ENCODE measurements around the gene DLL1. TPM values are rescaled to one million over a fixed set of nuclear protein-coding genes. Genes with fewer than 3 reads are reported as not detected.

The DLL1 gene
- total and polyA plus RNA-seq, 9 of the 15 experiments (the other 6 are each of a cell fraction or from before 2014, with no cell fraction given): not detected

DNA sequence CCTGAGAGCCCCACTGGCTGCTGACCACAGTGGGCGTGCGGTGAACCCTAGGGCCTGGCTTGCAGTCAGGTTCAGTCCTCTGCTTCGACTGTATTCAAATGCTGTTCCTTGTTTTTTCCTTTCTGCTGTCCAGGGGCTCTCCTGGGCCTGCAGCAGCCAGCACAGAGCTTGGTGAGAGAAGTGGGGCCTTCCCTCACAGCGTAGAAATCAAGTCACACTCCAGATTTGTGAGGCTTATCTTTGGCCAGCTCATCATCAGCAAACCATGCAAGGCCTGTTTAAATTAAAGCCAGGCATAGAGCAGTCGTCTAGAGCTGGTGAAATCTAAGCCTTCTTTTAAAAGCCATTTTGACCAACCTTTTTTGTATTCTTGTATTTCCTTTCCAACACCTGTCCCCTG lies 24.1 kb upstream of the DLL1 start:
- no peak overlapping the region for H3K4me3 ChIP-seq
- BruUV-seq (replicated peaks): no TSS peak
- no peak for ATAC-seq
- no peak overlapping the region for H3K27ac ChIP-seq (ENCODE audit: extremely low read depth, low read depth, low read length)
- peaks cover 45% of the 10 kb centered on the region for H3K79me2 ChIP-seq (ENCODE audit: control insufficient read depth, insufficient read depth, low read length)
- H3K27me3 ChIP-seq (ENCODE audit: control insufficient read depth in 2 of 2, insufficient read depth in 2 of 2, low read length in 2 of 2): no peaks in the 10 kb centered on the region
- H3K4me2 ChIP-seq (ENCODE audit: insufficient read depth, low read length): no peak overlapping the region
- no peaks in the 10 kb centered on the region for H3K4me1 ChIP-seq (replicated peaks in 1 of 2; ENCODE audit: control insufficient read depth in 2 of 2, insufficient read depth in 2 of 2, low read length in 2 of 2)
- peaks cover 31% of the 10 kb centered on the region; the same call in 2 of the 3 replicates for H3K36me3 ChIP-seq (ENCODE audit: control insufficient read depth, insufficient read depth, low read length)
- no peak overlapping the region for H2AFZ ChIP-seq (ENCODE audit: low read depth, low read length)
- TF ChIP-seq TAF7 (tag; IDR thresholded peaks at IDR 0.05): no peak
- no peak for FAIRE-seq
- POLR2A ChIA-PET: no interaction called here
- intact Hi-C loops (cut with micrococcal nuclease) (no loop called here), in situ Hi-C loops (cut with MboI) (no loop called here)
- H3K9me3 ChIP-seq (replicated peaks; ENCODE audit: control insufficient read depth, insufficient read depth, low read depth, low read length): no peaks in the 10 kb centered on the region
- peaks cover 14% of the 10 kb centered on the region for H4K20me1 ChIP-seq (replicated peaks; ENCODE audit: control insufficient read depth, insufficient read depth, low read length)
- peaks cover 2% of the 10 kb centered on the region for H3K9me1 ChIP-seq (ENCODE audit: control insufficient read depth, insufficient read depth, low read length)
- WGBS (ENCODE audit: insufficient coverage, low coverage, missing lambda C conversion rate): 87% methylated on average over 5 of the region's 5 CpGs
- CTCF ChIA-PET (ENCODE audit: low intra/inter-chr PET ratio): no interaction called here
- no peak overlapping the region; a peak in 1 of 4 replicates for H3K9ac ChIP-seq (ENCODE audit: insufficient read depth in 1 of 2, low read depth in 2 of 2, low read length in 2 of 2)
- DNase-seq (ENCODE audit: extremely low read depth in 1 of 4, low spot score in 3 of 4): no peak

DNA sequence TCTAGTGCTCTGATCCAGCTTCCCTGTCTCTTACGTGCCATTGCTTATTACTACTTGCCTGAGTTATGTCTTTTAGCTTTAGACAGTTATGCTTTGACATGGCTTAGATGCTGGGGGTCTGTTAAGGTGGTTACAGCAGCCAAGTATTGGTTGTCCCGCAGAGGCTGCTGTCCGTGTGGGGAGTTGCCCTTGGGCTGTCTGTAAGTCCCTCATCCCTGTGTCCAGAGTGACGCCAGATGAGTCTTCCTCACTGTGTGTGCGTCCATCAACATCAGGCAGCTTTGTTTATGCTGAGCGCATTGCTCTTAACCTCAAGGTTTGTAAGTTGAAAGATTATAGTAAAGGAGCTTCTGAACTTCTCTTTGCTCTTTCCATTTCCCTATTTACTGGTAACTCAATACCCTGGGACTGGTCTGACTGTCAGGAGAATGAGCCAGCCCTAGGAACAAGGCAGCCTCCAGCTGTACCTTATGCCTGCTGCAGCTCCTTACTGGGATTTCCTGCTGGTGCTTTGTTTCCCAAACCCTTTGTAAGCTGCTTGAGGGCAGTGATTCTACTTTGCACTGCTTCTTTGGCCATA lies 22.9 kb upstream of the DLL1 start:
- Histone ChIP-seq H2AFZ (ENCODE audit: low read depth, low read length) (no peak overlapping the region), H3K9me1 (ENCODE audit: control insufficient read depth, insufficient read depth, low read length) (peaks cover 2% of the 10 kb centered on the region), H3K9me3 (replicated peaks; ENCODE audit: control insufficient read depth, insufficient read depth, low read depth, low read length) (no peaks in the 10 kb centered on the region), H4K20me1 (replicated peaks; ENCODE audit: control insufficient read depth, insufficient read depth, low read length) (peaks cover 14% of the 10 kb centered on the region), H3K36me3 (ENCODE audit: control insufficient read depth, insufficient read depth, low read length) (peaks cover 28% of the 10 kb centered on the region; the same call in 2 of the 3 replicates), H3K27ac (ENCODE audit: extremely low read depth, low read depth, low read length) (no peak overlapping the region), H3K4me2 (ENCODE audit: insufficient read depth, low read length) (no peak overlapping the region), H3K79me2 (ENCODE audit: control insufficient read depth, insufficient read depth, low read length) (peaks cover 57% of the 10 kb centered on the region), H3K4me1 (replicated peaks in 1 of 2; ENCODE audit: control insufficient read depth in 2 of 2, insufficient read depth in 2 of 2, low read length in 2 of 2) (0 out of 5 replicates have a peak, but pooled peaks cover 0 to under 1% of the 10 kb centered on the region in 2 experiments), H3K4me3 (no peak overlapping the region), H3K27me3 (ENCODE audit: control insufficient read depth in 2 of 2, insufficient read depth in 2 of 2, low read length in 2 of 2) (no peaks in the 10 kb centered on the region), H3K9ac (ENCODE audit: insufficient read depth in 1 of 2, low read depth in 2 of 2, low read length in 2 of 2) (no peak overlapping the region)
- in situ Hi-C loops (cut with MboI): no loop called here
- intact Hi-C loops (cut with micrococcal nuclease): no loop called here
- no TSS peak for BruUV-seq (replicated peaks)
- POLR2A ChIA-PET: interaction anchor here (0.6 to 1.2 kb wide), 2 partner anchors 17 to 20 kb away, joined by 3 to 4 read pairs; no protein-coding TSS in a partner anchor
- no peak for FAIRE-seq
- peak; percentile 17; the same call in 2 of the 3 replicates for ATAC-seq
- DNase-seq (ENCODE audit: extremely low read depth in 1 of 4, low spot score in 3 of 4): no peak
- CTCF ChIA-PET (ENCODE audit: low intra/inter-chr PET ratio): no interaction called here
- WGBS (ENCODE audit: insufficient coverage, low coverage, missing lambda C conversion rate): 90% methylated on average over 6 of the region's 6 CpGs
- TF ChIP-seq ZNF12 (CRISPR knock-in tag; IDR thresholded peaks at IDR 0.05) (no peak), ZNF253 (CRISPR knock-in tag; conservative IDR thresholded peaks at IDR 0.05) (no peak), FOS (IDR thresholded peaks at IDR 0.05; ENCODE audit: extremely low read depth, insufficient read length) (no peak), DIDO1 (tag; IDR thresholded peaks at IDR 0.05; ENCODE audit: low read depth) (no peak), SAFB2 (IDR thresholded peaks at IDR 0.05; ENCODE audit: borderline replicate concordance, low read depth, low read length, severe bottlenecking) (no peak)
- TF ChIP-seq, protein P1, sequence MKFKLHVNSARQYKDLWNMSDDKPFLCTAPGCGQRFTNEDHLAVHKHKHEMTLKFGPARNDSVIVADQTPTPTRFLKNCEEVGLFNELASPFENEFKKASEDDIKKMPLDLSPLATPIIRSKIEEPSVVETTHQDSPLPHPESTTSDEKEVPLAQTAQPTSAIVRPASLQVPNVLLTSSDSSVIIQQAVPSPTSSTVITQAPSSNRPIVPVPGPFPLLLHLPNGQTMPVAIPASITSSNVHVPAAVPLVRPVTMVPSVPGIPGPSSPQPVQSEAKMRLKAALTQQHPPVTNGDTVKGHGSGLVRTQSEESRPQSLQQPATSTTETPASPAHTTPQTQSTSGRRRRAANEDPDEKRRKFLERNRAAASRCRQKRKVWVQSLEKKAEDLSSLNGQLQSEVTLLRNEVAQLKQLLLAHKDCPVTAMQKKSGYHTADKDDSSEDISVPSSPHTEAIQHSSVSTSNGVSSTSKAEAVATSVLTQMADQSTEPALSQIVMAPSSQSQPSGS (CRISPR knock-in tag; IDR thresholded peaks at IDR 0.05): no peak
- TF ChIP-seq, protein P2, sequence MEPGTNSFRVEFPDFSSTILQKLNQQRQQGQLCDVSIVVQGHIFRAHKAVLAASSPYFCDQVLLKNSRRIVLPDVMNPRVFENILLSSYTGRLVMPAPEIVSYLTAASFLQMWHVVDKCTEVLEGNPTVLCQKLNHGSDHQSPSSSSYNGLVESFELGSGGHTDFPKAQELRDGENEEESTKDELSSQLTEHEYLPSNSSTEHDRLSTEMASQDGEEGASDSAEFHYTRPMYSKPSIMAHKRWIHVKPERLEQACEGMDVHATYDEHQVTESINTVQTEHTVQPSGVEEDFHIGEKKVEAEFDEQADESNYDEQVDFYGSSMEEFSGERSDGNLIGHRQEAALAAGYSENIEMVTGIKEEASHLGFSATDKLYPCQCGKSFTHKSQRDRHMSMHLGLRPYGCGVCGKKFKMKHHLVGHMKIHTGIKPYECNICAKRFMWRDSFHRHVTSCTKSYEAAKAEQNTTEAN (CRISPR knock-in tag; IDR thresholded peaks at IDR 0.05): no peak
- TF ChIP-seq, protein P3, sequence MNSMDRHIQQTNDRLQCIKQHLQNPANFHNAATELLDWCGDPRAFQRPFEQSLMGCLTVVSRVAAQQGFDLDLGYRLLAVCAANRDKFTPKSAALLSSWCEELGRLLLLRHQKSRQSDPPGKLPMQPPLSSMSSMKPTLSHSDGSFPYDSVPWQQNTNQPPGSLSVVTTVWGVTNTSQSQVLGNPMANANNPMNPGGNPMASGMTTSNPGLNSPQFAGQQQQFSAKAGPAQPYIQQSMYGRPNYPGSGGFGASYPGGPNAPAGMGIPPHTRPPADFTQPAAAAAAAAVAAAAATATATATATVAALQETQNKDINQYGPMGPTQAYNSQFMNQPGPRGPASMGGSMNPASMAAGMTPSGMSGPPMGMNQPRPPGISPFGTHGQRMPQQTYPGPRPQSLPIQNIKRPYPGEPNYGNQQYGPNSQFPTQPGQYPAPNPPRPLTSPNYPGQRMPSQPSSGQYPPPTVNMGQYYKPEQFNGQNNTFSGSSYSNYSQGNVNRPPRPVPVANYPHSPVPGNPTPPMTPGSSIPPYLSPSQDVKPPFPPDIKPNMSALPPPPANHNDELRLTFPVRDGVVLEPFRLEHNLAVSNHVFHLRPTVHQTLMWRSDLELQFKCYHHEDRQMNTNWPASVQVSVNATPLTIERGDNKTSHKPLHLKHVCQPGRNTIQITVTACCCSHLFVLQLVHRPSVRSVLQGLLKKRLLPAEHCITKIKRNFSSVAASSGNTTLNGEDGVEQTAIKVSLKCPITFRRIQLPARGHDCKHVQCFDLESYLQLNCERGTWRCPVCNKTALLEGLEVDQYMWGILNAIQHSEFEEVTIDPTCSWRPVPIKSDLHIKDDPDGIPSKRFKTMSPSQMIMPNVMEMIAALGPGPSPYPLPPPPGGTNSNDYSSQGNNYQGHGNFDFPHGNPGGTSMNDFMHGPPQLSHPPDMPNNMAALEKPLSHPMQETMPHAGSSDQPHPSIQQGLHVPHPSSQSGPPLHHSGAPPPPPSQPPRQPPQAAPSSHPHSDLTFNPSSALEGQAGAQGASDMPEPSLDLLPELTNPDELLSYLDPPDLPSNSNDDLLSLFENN (IDR thresholded peaks at IDR 0.05; ENCODE audit: low read depth in 2 of 2, low read length in 2 of 2): no peak
